SK-N-MC (cell line): ENCODE results near the gene ERH.

ENCODE experiments used
- EZH2 ChIP-seq: fragments of 200-600 bp; sonication (generic); IDR thresholded peaks from one replicate; pipeline ENCODE4 v1.6.1; 2017; ENCODE audit warnings: antibody characterized with exemption
- POLR2AphosphoS5 ChIP-seq: IDR thresholded peaks from 2 replicates; pipeline ENCODE4 v1.6.1; 2012; ENCODE audit warnings: mild to moderate bottlenecking, low read depth, low read length, borderline replicate concordance

DNA sequence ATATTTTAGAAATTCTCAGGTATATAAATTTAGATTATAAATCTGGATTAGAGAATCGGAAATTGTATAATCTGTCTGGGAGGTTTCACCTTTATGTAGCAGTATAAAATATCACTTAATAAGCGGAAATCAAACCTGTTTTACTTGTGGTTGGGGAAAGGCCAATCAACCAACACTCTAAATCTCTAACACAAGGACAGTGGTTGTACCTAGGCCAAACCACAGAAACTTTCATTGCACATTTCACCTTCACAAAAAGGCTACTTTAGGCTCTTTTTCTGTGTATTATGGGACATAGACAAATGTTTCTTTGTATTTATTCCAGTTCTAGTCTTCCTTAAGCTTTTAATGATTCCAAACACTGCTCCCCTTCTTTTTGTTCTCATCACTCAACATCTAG is 19.8 kb downstream of the ERH start:
- TF ChIP-seq POLR2AphosphoS5, result no peak
- TF ChIP-seq EZH2, result no peak
